ENCODE measurements around the gene TAOK3.

The TAOK3 gene

DNA sequence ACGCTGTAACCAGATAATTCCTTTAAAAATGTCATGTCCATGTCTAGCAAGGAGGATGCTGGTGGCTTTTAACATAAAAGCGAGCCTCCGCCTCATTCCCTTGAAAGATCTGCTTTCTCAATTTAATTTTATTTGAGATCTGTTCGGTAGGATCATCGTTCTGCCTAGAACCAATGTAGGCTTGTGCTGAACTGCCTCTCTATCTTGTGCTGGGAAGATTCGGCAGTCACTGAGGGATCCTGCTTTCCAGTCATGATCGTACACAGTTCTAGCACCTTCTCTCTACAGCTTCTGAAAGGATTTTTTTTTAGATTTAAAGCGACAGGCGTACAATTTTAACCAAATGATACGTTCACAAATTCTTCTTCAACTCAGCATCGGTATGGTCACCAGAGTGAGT lies 182.4 kb downstream of the TAOK3 start:
- DNase-seq (ENCODE audit: low read depth): peak; percentile 55
- no peaks in the 10 kb centered on the region for H3K9me3 ChIP-seq (ENCODE audit: control insufficient read depth, low read length)
- H3K36me3 ChIP-seq (ENCODE audit: control insufficient read depth, insufficient read depth, low read length, severe bottlenecking): peaks cover 7% of the 10 kb centered on the region
- H3K4me1 ChIP-seq (ENCODE audit: control insufficient read depth, insufficient read depth, low read length): peaks cover 53% of the 10 kb centered on the region
- H3K27me3 ChIP-seq (replicated peaks; ENCODE audit: control insufficient read depth, insufficient read depth, low read length): no peaks in the 10 kb centered on the region
- peak overlapping the region; percentile 90 for H3K9ac ChIP-seq (ENCODE audit: low read length)
- H3K4me3 ChIP-seq (ENCODE audit: low read length): peak overlapping the region; percentile 81

DNA sequence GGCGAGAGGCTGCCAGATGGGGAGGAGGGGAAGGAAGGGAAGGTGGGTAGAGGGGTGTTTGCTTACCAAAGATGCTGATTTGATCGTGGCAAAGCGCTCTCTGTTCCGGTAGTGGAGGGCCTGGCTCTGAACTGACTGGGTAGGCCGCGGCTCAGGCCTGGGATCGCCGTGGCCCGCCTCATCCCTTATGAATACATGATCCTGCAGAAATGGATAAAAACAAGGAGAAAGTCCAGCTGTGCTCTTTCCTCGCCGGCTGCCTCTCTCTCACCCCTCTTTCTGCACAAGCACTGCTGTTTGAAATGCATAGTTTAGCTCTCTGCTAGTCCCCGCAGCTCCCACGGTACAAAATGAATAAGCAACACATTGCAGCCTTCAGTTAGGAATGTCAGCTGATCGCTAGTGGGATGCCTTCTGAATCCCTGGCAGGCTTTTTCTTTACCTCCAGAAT lies 182.9 kb downstream of the TAOK3 start:
- Histone ChIP-seq H3K4me3 (ENCODE audit: low read length) (peak overlapping the region; percentile 81), H3K36me3 (ENCODE audit: control insufficient read depth, insufficient read depth, low read length, severe bottlenecking) (peaks cover 5% of the 10 kb centered on the region), H3K4me1 (ENCODE audit: control insufficient read depth, insufficient read depth, low read length) (peaks cover 53% of the 10 kb centered on the region), H3K9ac (ENCODE audit: low read length) (peak overlapping the region; percentile 90), H3K9me3 (ENCODE audit: control insufficient read depth, low read length) (no peaks in the 10 kb centered on the region), H3K27me3 (replicated peaks; ENCODE audit: control insufficient read depth, insufficient read depth, low read length) (no peaks in the 10 kb centered on the region)
- peak; percentile 80 for DNase-seq (ENCODE audit: low read depth)

DNA sequence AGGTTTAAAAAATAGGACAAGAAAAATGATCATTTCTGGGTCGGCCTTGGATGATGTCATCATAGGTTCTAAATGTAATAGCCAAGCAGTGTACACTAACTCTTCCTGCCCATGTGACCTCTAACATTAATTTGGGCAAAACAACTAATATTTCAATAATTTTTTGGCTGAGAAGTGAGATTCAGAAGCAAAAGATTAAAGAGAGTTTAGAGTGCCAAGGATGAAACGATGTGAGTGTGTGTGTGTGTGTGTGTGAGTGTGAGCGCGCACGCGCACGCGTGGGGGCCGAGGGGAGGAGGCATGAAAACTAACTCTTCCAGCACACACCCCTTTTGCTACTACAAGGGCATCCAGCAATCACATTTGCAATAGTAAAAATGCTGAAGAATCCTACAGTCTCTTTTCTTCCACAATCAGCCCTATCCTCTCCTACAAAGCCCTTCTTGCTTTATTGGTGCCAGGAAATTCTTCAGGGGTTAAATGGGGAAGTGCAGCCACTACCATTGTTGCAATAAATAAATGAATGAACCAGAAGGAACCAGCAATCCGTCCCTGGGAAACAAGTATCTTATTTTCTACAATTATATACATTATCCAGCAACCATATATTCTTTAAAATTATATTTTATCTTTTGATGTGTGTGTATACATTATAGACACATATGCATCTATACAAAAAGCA lies 183.9 kb downstream of the TAOK3 start:
- Histone ChIP-seq H3K9ac (ENCODE audit: low read length) (peak overlapping the region; percentile 90), H3K4me3 (ENCODE audit: low read length) (peak overlapping the region; percentile 81), H3K27me3 (replicated peaks; ENCODE audit: control insufficient read depth, insufficient read depth, low read length) (no peaks in the 10 kb centered on the region), H3K4me1 (ENCODE audit: control insufficient read depth, insufficient read depth, low read length) (peaks cover 54% of the 10 kb centered on the region), H3K36me3 (ENCODE audit: control insufficient read depth, insufficient read depth, low read length, severe bottlenecking) (peaks cover 4% of the 10 kb centered on the region), H3K9me3 (ENCODE audit: control insufficient read depth, low read length) (no peaks in the 10 kb centered on the region)
- DNase-seq (ENCODE audit: low read depth): peak; percentile 23

DNA sequence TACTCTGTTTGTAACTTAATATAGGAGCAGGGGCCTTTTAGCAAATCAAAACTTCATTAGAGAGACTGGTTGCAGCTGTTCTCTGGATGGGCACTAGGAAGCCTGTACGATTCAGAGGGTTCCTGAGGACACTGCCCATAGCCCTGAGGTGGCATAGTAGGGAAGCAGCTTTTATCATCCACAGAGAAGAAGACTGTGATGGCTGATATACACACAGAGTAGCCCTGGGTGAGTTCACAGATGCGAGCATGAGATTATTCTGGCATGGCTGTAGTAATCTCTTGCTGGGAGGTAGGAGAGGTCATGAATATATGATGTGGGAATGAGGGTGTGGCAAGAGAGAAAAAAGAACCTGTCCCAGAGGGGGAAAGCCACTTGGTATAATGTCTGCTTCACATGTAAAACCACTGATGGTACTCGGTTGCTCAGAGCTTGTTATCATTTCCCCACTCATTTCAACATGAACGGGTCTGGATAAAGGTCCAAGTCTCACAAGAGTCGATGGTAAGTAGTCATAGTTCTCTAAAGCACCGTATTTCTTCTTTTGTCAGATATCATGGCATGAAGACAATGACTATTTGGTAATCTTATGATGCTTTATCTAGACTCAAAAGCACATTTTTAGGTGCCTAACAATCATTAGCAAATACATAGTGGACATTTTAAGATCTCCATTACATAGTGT lies 184.8 kb downstream of the TAOK3 start:
- DNase-seq (ENCODE audit: low read depth): no peak

DNA sequence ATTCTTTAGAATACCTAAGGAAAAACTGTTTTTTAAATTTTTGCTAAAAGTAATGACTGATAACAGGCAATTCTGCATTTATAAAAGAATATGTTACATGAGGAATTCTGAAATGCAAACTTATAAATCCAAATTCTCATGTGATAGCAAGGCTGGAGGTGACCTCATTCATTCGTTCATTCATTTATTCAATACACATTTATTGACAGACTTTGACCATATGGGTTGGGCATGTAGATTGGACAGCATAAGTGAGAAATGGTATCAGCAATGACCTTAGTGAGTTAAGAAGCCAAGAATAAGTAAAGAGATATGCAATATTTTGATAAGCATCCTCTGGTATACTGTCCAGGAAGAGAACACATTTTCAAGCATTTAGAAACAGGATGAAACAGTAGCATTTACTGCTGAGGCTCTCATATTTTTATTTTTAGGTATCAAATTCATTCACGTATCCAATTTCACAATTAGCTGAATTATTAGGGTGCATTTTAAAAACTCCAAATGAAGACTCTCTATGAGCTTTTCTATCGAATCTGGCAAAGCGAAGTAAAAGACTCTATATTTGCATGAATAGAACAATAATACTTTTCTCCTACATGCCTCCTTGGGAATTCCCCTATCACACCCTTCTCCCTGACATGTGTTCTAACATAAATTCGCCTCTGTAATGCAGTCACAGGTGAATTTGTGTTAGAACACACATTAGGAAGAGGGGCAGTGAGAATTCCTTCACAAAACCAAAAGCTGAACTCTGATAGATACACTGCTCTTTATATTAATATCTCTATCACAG lies 186.9 kb downstream of the TAOK3 start:
- Histone ChIP-seq H3K27me3 (replicated peaks; ENCODE audit: control insufficient read depth, insufficient read depth, low read length) (no peaks in the 10 kb centered on the region), H3K4me1 (ENCODE audit: control insufficient read depth, insufficient read depth, low read length) (peaks cover 65% of the 10 kb centered on the region), H3K9me3 (ENCODE audit: control insufficient read depth, low read length) (no peaks in the 10 kb centered on the region), H3K36me3 (ENCODE audit: control insufficient read depth, insufficient read depth, low read length, severe bottlenecking) (peaks cover 4% of the 10 kb centered on the region), H3K4me3 (ENCODE audit: low read length) (peak overlapping the region; percentile 21), H3K9ac (ENCODE audit: low read length) (peak overlapping the region; percentile 46)
- no peak for DNase-seq (ENCODE audit: low read depth)

More for the DNA sequence above, 184.8 kb downstream of the TAOK3 start:
- H3K9me3 ChIP-seq (ENCODE audit: control insufficient read depth, low read length): no peaks in the 10 kb centered on the region
- no peaks in the 10 kb centered on the region for H3K27me3 ChIP-seq (replicated peaks; ENCODE audit: control insufficient read depth, insufficient read depth, low read length)
- H3K4me3 ChIP-seq (ENCODE audit: low read length): peak overlapping the region; percentile 81
- no peaks in the 10 kb centered on the region for H3K36me3 ChIP-seq (ENCODE audit: control insufficient read depth, insufficient read depth, low read length, severe bottlenecking)
- peak overlapping the region; percentile 90 for H3K9ac ChIP-seq (ENCODE audit: low read length)
- peaks cover 63% of the 10 kb centered on the region for H3K4me1 ChIP-seq (ENCODE audit: control insufficient read depth, insufficient read depth, low read length)

DNA sequence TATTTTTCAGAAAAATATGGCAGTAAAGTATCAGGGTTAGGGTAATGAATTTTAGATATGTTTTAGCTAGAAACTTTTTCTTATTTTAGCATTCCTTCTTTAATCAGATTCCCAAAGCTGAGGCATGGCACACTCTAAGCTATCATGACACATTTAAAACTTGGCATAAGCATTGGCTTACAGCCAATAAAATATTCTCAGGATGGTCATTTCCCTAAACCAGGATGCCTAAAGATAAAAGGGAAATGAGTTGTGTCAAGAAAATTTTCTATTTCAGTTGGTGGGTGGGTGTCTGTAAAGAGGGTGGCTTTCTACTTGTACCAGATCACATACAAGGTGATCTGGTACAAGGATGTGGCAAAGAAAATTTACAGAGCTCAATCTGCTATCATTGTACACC lies 189.0 kb downstream of the TAOK3 start:
- Histone ChIP-seq H3K9me3 (ENCODE audit: control insufficient read depth, low read length) (no peaks in the 10 kb centered on the region), H3K4me3 (ENCODE audit: low read length) (no peak overlapping the region), H3K4me1 (ENCODE audit: control insufficient read depth, insufficient read depth, low read length) (peaks cover 44% of the 10 kb centered on the region), H3K9ac (ENCODE audit: low read length) (no peak overlapping the region), H3K27me3 (replicated peaks; ENCODE audit: control insufficient read depth, insufficient read depth, low read length) (no peaks in the 10 kb centered on the region), H3K36me3 (ENCODE audit: control insufficient read depth, insufficient read depth, low read length, severe bottlenecking) (peaks cover 17% of the 10 kb centered on the region)
- no peak for DNase-seq (ENCODE audit: low read depth)

DNA sequence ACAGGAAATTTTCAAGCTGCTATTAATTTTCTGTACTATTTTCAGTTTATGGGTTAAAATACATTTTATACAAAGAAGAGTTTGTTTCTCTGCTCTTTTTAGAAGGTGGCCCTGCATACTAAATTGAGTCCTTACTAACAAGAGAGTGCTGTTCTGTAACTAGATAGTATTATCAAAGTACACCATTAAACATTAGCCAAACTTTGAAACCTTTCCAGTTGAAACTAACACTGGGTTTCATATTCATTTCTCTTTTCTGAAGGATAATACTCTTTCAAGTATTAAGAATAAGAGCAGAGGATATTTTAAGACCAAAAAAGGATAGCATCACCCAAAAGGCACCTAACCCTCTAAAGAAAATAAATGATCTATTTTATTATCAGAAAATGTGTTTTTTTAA lies 189.6 kb downstream of the TAOK3 start:
- Histone ChIP-seq H3K4me3 (ENCODE audit: low read length) (no peak overlapping the region), H3K4me1 (ENCODE audit: control insufficient read depth, insufficient read depth, low read length) (peaks cover 39% of the 10 kb centered on the region), H3K9me3 (ENCODE audit: control insufficient read depth, low read length) (no peaks in the 10 kb centered on the region), H3K9ac (ENCODE audit: low read length) (peak overlapping the region; percentile 41), H3K36me3 (ENCODE audit: control insufficient read depth, insufficient read depth, low read length, severe bottlenecking) (peaks cover 18% of the 10 kb centered on the region), H3K27me3 (replicated peaks; ENCODE audit: control insufficient read depth, insufficient read depth, low read length) (no peaks in the 10 kb centered on the region)
- no peak for DNase-seq (ENCODE audit: low read depth)

DNA sequence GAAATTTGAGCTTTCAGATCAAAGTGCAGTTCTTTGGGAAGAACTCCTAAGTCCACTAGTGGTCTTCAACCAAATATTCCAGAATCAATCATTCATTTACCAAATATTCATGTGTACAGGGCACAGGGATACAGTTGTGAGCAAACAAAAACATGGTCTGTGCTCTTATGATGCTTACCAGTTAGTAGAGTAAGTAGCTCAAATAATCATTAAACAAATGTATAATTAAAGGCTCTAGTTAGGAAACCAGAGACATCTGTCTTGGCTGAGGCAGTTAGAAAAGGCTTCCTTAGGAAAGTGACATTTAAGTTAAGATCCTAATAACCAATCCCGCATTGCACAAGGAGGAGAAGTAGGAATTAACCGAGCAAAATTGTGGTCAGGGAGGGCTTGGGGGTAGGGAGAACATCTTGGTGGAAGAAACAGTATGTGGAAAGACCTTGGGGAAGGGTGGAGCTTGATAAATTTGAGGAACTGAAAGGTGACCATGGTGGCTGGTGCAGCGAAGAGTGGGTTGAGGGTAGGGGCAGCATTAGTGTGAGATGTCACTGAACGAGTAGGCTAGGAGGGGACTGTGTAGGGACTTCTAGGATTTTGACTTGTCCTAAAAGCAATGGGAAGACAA lies 196.8 kb downstream of the TAOK3 start:
- no peaks in the 10 kb centered on the region for H3K9me3 ChIP-seq (ENCODE audit: control insufficient read depth, low read length)
- DNase-seq (ENCODE audit: low read depth): no peak
- H3K4me1 ChIP-seq (ENCODE audit: control insufficient read depth, insufficient read depth, low read length): no peaks in the 10 kb centered on the region
- no peak overlapping the region for H3K4me3 ChIP-seq (ENCODE audit: low read length)
- peaks cover 75% of the 10 kb centered on the region for H3K36me3 ChIP-seq (ENCODE audit: control insufficient read depth, insufficient read depth, low read length, severe bottlenecking)
- H3K27me3 ChIP-seq (replicated peaks; ENCODE audit: control insufficient read depth, insufficient read depth, low read length): no peaks in the 10 kb centered on the region
- no peak overlapping the region for H3K9ac ChIP-seq (ENCODE audit: low read length)

DNA sequence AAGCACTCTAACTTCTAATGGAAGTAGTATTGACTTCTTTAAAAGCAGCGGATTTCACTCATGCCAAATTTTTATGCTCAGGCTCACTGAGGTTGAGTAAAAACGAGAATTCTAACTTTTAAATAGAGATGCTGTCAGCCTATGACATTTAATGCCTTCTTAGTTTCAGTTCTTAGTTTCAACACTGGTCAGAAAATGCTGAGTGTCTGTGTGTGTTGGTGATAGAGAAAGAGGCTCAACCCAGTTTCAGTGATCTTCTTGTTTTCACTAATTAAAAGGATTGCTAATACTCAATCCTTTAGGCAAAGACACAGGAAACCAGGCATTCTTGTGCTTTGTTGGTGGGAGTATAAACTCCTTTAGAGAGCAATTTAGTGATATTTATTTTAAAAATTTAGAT lies 205.8 kb downstream of the TAOK3 start:
- no peak overlapping the region for H3K9ac ChIP-seq (ENCODE audit: low read length)
- no peak for DNase-seq (ENCODE audit: low read depth)
- no peaks in the 10 kb centered on the region for H3K27me3 ChIP-seq (replicated peaks; ENCODE audit: control insufficient read depth, insufficient read depth, low read length)
- no peak overlapping the region for H3K4me3 ChIP-seq (ENCODE audit: low read length)
- H3K9me3 ChIP-seq (ENCODE audit: control insufficient read depth, low read length): no peaks in the 10 kb centered on the region
- H3K36me3 ChIP-seq (ENCODE audit: control insufficient read depth, insufficient read depth, low read length, severe bottlenecking): peaks cover 51% of the 10 kb centered on the region
- no peaks in the 10 kb centered on the region for H3K4me1 ChIP-seq (ENCODE audit: control insufficient read depth, insufficient read depth, low read length)

DNA sequence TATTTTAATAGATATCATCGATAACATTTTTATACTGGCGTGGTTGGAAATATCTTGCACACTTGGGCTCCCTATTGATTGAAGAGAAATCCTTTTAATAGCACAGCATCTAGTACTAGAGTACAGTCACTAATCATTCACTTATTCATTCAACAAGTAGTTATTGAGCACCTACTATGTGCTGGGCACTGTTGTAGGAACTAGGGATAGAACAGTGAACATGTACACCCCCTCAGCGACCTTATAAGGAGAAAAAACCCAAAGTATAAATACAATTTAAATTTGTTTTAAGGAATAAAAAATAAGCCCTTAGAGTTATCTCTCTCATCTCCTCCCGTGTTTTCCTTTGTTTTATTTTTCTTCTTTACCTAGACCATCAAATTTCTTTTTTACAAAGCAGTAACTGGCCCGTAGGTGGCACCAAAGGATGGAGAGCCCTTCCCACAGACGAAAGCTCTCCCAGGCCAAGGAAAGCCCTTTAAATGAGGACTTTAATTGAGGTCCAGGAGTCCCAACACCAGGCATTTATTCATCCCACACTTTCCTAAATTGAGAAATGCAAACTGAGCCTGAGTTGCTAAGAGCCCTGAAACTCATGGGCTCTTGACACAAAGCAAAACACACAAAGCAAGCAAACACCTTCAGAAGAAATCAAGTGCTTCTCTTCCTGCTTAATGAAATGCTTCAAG lies 207.8 kb downstream of the TAOK3 start:
- Histone ChIP-seq H3K4me3 (ENCODE audit: low read length) (no peak overlapping the region), H3K4me1 (ENCODE audit: control insufficient read depth, insufficient read depth, low read length) (no peaks in the 10 kb centered on the region), H3K36me3 (ENCODE audit: control insufficient read depth, insufficient read depth, low read length, severe bottlenecking) (peaks cover 51% of the 10 kb centered on the region), H3K27me3 (replicated peaks; ENCODE audit: control insufficient read depth, insufficient read depth, low read length) (no peaks in the 10 kb centered on the region), H3K9ac (ENCODE audit: low read length) (no peak overlapping the region), H3K9me3 (ENCODE audit: control insufficient read depth, low read length) (no peaks in the 10 kb centered on the region)
- DNase-seq (ENCODE audit: low read depth): peak; percentile 62
